ENCODE data around the gene PARVG.

PARVG gene

DNA sequence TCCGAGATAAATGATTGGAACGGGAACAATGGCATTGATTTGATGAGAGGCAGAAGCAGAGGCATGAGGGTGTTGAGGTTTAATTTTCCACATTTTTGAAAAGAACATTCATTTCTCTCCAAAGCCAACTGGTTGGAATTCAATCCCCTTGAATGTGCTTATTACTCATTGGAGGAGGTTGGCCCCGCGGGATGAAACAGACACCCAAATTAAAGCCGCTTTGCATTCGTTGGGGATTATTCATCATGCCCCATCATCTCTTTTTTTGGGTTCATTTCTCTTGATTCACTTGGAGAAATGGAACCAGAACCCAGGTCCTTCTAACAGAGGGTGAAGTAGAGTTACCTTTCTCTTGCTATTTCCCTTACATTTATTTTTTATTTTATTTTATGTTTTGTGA is 47.6 kb upstream of the PARVG start:
- no peaks in the 10 kb centered on the region for H3K27me3 ChIP-seq (ENCODE audit: low read depth, low read length)
- peaks cover 50% of the 10 kb centered on the region for H3K36me3 ChIP-seq (replicated peaks; ENCODE audit: low read depth, low read length)
- H3K27ac ChIP-seq (ENCODE audit: low read length): no peak overlapping the region
- H3K4me3 ChIP-seq (ENCODE audit: low read length): no peak overlapping the region
- H4K20me1 ChIP-seq (ENCODE audit: insufficient read depth, low read length): peaks cover 15% of the 10 kb centered on the region; the same call in 1 of the 2 replicates
- H3K4me2 ChIP-seq (ENCODE audit: low read length): no peak overlapping the region
- peaks cover 20% of the 10 kb centered on the region; the same call in 1 of the 2 replicates for H3K9me3 ChIP-seq (ENCODE audit: insufficient read depth, low read length)
- no peak overlapping the region for H2AFZ ChIP-seq (ENCODE audit: low read depth, low read length)
- H3K9ac ChIP-seq (ENCODE audit: low read length): no peak overlapping the region
- H3K79me2 ChIP-seq (ENCODE audit: low read length): no peaks in the 10 kb centered on the region
- no peaks in the 10 kb centered on the region for H3K4me1 ChIP-seq (ENCODE audit: low read length)
- TF ChIP-seq EZH2phosphoT487 (IDR thresholded peaks at IDR 0.05; ENCODE audit: low read depth): no peak
- TF ChIP-seq, protein P1, sequence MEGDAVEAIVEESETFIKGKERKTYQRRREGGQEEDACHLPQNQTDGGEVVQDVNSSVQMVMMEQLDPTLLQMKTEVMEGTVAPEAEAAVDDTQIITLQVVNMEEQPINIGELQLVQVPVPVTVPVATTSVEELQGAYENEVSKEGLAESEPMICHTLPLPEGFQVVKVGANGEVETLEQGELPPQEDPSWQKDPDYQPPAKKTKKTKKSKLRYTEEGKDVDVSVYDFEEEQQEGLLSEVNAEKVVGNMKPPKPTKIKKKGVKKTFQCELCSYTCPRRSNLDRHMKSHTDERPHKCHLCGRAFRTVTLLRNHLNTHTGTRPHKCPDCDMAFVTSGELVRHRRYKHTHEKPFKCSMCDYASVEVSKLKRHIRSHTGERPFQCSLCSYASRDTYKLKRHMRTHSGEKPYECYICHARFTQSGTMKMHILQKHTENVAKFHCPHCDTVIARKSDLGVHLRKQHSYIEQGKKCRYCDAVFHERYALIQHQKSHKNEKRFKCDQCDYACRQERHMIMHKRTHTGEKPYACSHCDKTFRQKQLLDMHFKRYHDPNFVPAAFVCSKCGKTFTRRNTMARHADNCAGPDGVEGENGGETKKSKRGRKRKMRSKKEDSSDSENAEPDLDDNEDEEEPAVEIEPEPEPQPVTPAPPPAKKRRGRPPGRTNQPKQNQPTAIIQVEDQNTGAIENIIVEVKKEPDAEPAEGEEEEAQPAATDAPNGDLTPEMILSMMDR (IDR thresholded peaks at IDR 0.05; ENCODE audit: low read depth, low read length): no peak

DNA sequence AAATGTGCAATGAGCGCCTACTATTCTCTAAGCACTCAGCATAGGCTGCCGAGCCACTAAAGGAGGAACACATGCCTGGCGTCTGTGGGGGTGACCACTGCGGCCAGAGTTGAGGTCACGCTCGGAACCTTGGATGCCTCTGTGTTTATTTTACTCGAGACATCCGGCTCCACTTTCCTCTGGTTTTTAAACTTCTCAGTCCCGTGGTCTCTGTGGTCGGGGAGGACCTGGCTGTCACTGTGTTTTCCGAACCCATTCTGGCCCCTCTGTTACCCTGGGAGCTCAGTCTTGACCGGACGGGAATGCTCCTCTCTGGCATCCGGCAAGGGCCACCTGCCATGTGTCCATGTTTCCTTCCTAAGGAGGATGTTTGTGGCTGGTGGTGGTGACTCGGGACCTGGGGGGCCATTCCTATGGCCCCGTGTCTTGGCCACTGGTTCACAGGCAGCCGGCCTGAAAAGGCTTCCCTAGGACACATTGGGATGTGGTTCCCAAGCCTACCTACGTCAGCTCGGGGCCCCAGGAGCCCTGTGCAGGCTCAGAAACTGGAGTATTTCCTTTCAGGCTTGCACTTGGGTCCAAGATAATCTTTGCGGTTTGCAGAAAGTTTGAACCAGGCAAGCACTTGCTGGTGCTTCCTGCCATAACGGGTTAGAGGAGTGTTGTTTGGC is 46.7 kb upstream of the PARVG start:
- H3K27me3 ChIP-seq (ENCODE audit: low read depth, low read length): no peaks in the 10 kb centered on the region
- H3K27ac ChIP-seq (ENCODE audit: low read length): no peak overlapping the region
- peaks cover 15% of the 10 kb centered on the region; the same call in 1 of the 2 replicates for H4K20me1 ChIP-seq (ENCODE audit: insufficient read depth, low read length)
- no peak overlapping the region for H3K9ac ChIP-seq (ENCODE audit: low read length)
- no peak overlapping the region for H3K4me2 ChIP-seq (ENCODE audit: low read length)
- H3K36me3 ChIP-seq (replicated peaks; ENCODE audit: low read depth, low read length): peaks cover 59% of the 10 kb centered on the region
- no peaks in the 10 kb centered on the region for H3K4me1 ChIP-seq (ENCODE audit: low read length)
- H3K9me3 ChIP-seq (ENCODE audit: insufficient read depth, low read length): peaks cover 20% of the 10 kb centered on the region; the same call in 1 of the 2 replicates
- TF ChIP-seq, protein P1 (IDR thresholded peaks at IDR 0.05; ENCODE audit: low read depth, low read length): no peak
- TF ChIP-seq EZH2phosphoT487 (IDR thresholded peaks at IDR 0.05; ENCODE audit: low read depth): no peak
- no peak overlapping the region for H2AFZ ChIP-seq (ENCODE audit: low read depth, low read length)
- no peaks in the 10 kb centered on the region for H3K79me2 ChIP-seq (ENCODE audit: low read length)
- no peak overlapping the region for H3K4me3 ChIP-seq (ENCODE audit: low read length)

DNA sequence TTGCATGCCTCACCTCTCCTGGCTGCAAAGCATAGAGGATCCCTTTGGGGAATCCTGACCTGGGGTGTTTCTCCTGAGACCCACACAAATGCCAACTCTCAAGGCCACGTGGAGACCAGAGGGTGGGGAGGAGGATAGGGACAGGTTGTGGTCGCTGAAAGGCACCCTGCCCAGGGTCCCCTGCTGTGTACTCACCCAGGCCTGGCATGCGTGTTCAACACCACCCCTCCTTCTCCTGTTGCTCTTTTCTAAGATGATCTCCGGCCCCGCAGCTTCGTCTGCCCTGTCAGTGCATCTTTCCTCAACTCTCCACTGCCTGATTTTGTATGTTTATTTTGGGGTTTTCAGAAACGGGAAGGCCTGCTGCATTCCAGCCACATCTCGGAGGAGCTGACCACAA is 44.6 kb upstream of the PARVG start:
- Histone ChIP-seq H2AFZ (ENCODE audit: low read depth, low read length) (no peak overlapping the region), H3K79me2 (ENCODE audit: low read length) (no peaks in the 10 kb centered on the region), H3K9ac (ENCODE audit: low read length) (no peak overlapping the region), H3K9me3 (ENCODE audit: insufficient read depth, low read length) (peaks cover 20% of the 10 kb centered on the region; the same call in 1 of the 2 replicates), H3K4me1 (ENCODE audit: low read length) (no peaks in the 10 kb centered on the region), H3K4me3 (ENCODE audit: low read length) (no peak overlapping the region), H3K27ac (ENCODE audit: low read length) (no peak overlapping the region), H3K4me2 (ENCODE audit: low read length) (no peak overlapping the region), H3K36me3 (replicated peaks; ENCODE audit: low read depth, low read length) (peaks cover 64% of the 10 kb centered on the region), H4K20me1 (ENCODE audit: insufficient read depth, low read length) (0 out of 2 replicates have a peak, but pooled peaks cover 3% of the 10 kb centered on the region), H3K27me3 (ENCODE audit: low read depth, low read length) (no peaks in the 10 kb centered on the region)
- TF ChIP-seq, protein P1 (IDR thresholded peaks at IDR 0.05; ENCODE audit: low read depth, low read length): no peak
- TF ChIP-seq EZH2phosphoT487 (IDR thresholded peaks at IDR 0.05; ENCODE audit: low read depth): no peak

DNA sequence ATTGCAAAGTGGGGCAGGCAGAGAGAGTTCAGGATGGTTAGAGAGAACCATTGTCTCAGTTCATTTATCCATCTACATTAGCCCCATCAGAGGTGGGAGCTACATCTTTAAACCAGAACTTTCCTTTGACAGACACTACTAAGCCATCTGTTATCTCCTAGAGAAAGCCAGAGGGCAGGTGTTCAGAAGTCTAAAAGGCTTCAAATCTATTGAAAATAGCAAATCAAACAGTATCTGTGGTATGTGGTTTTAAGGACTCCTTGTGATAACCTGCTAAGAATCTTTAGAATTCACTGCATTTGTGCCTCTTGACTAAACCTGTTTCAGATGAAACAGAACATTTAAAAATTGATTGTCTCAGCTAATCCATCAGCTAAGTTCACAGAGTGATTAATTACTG is 43.9 kb upstream of the PARVG start:
- 0 out of 2 replicates have a peak, but pooled peaks cover 3% of the 10 kb centered on the region for H4K20me1 ChIP-seq (ENCODE audit: insufficient read depth, low read length)
- H3K9me3 ChIP-seq (ENCODE audit: insufficient read depth, low read length): peaks cover 20% of the 10 kb centered on the region; the same call in 1 of the 2 replicates
- H3K4me2 ChIP-seq (ENCODE audit: low read length): no peak overlapping the region
- no peak overlapping the region for H2AFZ ChIP-seq (ENCODE audit: low read depth, low read length)
- H3K79me2 ChIP-seq (ENCODE audit: low read length): no peaks in the 10 kb centered on the region
- H3K27me3 ChIP-seq (ENCODE audit: low read depth, low read length): no peaks in the 10 kb centered on the region
- H3K4me1 ChIP-seq (ENCODE audit: low read length): no peaks in the 10 kb centered on the region
- H3K9ac ChIP-seq (ENCODE audit: low read length): no peak overlapping the region
- peaks cover 61% of the 10 kb centered on the region for H3K36me3 ChIP-seq (replicated peaks; ENCODE audit: low read depth, low read length)
- H3K4me3 ChIP-seq (ENCODE audit: low read length): no peak overlapping the region
- H3K27ac ChIP-seq (ENCODE audit: low read length): no peak overlapping the region
- no peak for TF ChIP-seq EZH2phosphoT487 (IDR thresholded peaks at IDR 0.05; ENCODE audit: low read depth)
- TF ChIP-seq, protein P1 (IDR thresholded peaks at IDR 0.05; ENCODE audit: low read depth, low read length): no peak

Data from OCI-LY3 (cell line).